HuH-7 (cell line): Measurements from ENCODE around the gene ROGDI.
"Not testable (repeated sequence)": the region's sequence is repeated elsewhere in the genome, so short reads cannot be mapped to it uniquely, and the experiment has no call there.

ENCODE experiments used
- DNase-seq: peaks from one replicate; pipeline ENCODE4 v3.0.0; 2011; ENCODE audit warnings: low spot score

The ROGDI gene

DNA sequence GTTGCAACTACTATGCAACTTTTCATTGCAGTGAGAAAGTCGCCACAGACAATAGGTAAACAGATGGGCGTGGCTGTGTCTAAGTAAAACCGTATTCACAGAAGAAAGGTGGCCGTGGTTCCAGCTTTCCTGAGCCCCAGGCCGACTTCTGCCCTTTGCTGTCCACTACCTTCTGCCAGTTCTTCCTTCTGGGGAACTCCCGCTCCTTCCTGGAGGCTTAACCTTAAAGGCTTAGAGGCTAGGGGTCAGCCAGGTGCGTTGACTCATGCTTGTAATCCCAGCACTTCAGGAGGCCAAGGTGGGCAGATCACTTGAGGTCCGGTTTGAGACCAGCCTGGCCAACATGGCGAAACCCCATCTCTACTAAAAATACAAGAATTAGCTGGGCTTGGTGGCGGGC is 12.2 kb downstream of the ROGDI start:
- no peak for DNase-seq

- no peak for DNase-seq
These were observed 13.5 kb downstream of the ROGDI start for GRCh38 chr16:4788910-4789309.

GRCh38 chr16:4788489-4788889 is 13.9 kb downstream of the ROGDI start:
- peak; percentile 48 for DNase-seq

GRCh38 chr16:4787627-4788482 is 14.6 kb downstream of the ROGDI start, which contains the start of gene SEPTIN12:
SEPTIN12 (minus strand) TSS chr16:4788345; CDS start chr16:4787645, 700 bp downstream.
- no peak for DNase-seq

DNA sequence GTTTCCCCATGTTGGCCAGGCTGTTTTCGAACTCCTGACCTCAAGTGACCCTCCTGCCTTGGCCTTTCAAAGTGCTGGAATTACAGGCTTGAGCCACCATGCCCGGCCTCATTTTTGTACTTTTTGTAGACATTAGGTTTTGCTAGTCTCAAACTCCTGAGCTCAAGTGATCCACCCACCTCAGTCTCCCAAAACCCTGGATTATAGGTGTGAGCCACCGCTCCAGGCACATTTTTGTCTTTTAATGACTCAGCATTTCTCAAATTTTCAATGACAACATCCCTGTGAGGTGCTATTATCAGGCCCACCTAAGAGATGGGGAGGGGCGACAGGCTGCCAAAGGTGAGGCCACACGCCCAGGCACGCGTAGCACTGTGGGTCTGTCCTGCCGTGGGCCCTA is 15.4 kb downstream of the ROGDI start:
- no peak for DNase-seq

- DNase-seq = no peak
These were observed 16.5 kb downstream of the ROGDI start for GRCh38 chr16:4785758-4786433.

GRCh38 chr16:4784444-4784987 is 17.9 kb downstream of the ROGDI start:
- not testable (repeated sequence) for DNase-seq

GRCh38 chr16:4783951-4784336 is 18.5 kb downstream of the ROGDI start:
- DNase-seq = no peak

GRCh38 chr16:4783251-4783950 is 19.0 kb downstream of the ROGDI start:
- no peak for DNase-seq

DNA sequence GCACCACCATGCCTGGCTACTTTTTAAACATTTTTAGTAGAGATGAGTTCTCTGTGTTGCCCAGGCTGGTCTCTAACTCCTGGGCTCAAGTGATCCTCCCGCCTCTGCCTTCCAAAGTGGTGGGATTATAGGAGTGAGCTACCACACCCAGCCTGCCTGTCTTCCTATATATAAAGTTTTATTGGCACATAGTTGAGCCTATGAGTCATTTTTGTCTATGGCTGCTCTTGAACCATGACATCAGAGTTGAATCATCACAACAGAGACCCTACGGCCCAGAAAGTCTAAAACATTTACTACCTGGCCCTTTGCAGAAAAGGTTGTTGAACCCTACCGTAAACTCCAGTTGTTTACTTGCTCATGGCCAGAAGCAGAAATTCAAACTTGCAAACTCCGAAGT is 22.2 kb downstream of the ROGDI start:
- no peak for DNase-seq

DNA sequence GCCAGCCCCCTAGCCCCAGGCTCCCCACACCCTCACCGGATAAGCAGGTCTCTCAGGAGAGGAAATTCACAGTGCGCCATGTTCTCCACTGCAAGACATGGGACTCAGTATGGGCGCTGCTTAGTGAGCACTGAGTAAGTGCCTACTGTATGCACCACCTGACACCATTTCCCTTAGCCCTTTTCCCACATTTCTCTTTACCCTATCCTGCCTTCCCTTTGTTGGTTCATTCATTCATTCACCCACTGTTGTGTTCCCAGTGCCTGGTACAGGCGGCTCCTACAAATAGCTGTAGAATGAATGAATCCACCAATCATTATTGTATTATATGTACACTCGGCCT is 24.4 kb downstream of the ROGDI start:
- DNase-seq = no peak

DNA sequence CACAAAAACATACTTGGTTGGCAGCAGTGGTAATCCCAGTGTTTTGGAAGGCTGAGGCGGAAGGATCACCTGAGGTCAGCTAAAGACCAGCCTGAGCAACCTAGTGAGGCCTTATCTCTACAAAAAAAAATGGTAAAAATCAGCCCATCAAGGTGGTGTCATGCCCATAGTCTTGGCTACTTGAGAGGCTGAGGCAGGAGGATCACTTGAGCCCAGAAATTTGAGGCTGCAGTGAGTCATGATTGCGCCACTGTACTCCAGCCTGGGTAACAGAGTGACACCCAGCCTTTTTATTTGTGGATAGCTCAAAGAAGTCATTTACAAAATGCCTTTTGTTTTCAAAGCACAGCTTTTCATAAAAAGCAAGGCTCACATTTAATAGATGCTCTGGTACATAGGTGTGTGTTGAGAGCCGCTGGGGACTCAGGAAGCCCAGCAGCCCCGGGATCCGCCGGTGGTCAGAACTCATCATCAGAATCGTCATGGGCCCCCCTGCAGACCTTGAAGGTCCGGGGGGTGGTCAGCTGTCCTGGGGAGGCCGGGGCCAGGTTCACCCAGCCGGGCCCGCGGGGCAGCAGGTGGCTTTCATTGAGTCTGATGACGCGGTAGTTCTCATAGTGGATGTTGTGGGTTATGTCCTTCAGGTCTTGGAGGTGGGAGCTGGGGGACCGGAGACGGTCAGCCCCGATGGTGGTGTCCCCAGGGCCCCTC is 24.9 kb downstream of the ROGDI start:
- no peak for DNase-seq

DNA sequence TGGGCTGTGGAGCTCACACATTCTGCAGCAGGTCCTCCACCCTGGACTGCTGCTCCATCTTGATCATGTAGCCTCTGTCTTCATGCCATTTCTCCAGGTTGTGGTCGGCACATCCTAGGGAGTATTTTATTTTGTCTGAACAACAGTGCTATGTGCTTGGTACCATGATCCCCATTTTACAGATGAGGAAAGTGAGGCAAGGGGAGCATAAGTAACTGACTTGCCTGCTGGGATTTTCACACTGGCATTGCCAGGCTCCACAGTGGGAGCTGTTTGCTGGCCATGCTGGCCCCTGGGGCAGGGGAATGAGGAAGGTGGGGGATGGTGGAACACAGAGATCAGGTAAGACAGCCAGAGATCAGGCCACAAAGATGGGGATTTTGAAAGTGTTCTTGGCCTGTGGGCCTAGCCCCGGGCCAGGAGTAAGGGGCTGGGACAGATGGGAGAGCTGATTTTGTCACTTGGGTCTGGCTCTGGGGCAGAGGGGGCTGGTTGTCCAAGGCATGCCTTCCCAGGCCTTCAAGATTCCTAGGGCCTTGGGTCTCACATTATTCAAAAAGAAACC is 26.2 kb downstream of the ROGDI start:
- no peak for DNase-seq

DNA sequence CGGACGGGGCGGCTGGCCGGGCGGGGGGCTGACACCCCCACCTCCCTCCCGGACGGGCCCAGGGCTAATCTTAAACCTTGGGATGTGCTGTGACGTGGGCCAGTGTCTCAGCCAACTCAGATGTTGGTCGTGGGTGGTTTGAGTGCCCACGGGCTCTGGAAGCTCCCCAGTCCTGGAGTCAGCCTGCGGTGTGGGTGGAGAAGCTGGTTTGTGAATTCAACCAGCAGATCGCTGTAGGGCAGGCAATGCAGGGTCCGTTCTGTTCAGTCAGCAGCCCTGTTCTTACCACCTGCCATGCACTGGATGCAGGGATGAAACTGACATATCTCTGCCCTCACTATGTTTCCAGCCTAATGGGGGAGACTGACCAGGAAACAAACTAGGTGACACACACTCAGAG is 27.4 kb downstream of the ROGDI start:
- DNase-seq = no peak

DNA sequence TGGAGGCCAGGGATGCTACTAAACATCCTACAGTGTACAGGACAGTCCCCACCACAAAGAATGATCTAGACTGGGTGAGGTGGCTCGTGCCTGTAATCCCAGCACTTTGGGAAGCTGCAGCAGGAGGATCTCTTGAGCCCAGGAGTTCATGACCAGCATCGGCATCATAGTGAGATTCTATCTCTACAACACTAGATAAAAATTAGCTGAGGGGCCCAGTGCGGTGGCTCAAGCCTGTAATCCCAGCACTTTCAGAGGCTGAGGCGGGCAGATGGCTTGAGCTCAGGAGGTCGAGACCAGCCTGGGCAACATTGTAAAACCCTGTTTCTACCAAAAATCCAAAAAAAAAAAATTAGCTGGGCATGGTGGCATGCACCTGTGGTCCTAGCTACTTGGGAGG is 30.1 kb downstream of the ROGDI start:
- no peak for DNase-seq

- DNase-seq = no peak
These were observed 30.8 kb downstream of the ROGDI start for GRCh38 chr16:4771646-4772045.

DNA sequence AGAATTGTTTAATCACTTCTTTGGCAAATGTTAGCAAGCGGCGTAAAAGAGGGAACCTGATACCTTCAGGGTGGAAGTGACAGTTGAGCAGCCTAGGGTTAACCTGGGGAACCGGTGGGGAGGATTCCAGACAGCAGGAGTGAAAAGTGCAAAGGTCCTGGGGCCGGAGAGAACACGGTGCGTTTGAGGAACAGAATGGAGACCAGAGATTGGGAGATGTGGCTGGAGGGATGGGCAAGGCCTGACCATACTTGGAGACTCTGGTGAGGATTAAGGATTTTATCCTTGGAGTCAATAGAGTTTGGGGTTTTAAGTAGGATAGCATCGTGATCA is 33.2 kb downstream of the ROGDI start:
- no peak for DNase-seq

GRCh38 chr16:4768549-4769305 is 33.7 kb downstream of the ROGDI start:
- peak; percentile 94 for DNase-seq

- no peak for DNase-seq
These were observed 34.4 kb downstream of the ROGDI start for GRCh38 chr16:4767872-4768548.

DNA sequence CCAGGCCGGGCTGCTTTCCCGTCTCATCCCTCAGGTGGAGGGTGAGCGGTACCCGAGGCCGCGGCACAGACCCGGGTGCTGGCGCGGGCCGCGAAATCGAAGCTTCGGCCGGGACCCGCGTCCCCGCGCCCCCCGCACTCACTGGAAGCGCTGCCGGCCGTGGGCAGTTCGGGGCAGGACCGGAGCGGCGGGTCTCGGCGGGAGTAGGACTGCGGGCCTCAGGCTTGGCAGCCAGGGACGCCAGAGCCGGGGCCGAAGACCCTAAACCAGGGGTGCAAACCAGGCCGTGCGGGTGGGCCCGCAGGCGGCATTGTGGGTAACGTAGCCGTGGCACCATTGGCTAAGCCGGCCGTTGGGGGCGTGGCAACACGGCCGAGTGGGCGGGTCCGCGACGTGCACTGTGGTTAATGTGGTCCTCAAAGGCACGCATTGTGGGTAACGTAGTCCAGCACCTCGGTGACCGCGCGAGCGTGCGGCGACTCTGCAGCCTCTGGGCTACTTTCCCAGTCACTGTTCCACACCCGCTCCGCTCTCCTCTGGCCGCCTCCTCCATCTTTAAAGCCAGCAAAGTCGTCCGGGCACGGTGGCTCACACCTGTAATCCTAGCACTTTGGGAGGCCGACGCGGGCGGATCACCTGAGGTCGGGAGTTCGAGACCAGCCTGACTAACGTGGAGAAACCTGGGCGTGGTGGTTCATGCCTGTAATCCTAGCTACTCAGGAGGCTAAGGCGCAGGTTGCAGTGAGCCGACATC is 35.4 kb downstream of the ROGDI start, which contains the start of gene ZNF500:
Gene ZNF500 (minus strand): TSS at position 288 of the 754 bp plus-strand sequence. CDS start 1,184 bp downstream, outside the sequence.
- peak; percentile 95 for DNase-seq
